SU-DHL-6 (cell line): ENCODE measurements around the gene MRPL51.

Experiments used
- CTCF ChIP-seq: fragments of 200-600 bp; sonication (generic); IDR thresholded peaks from one replicate; pipeline ENCODE4 v1.5.1; 2017; ENCODE audit warnings: antibody characterized with exemption, mild to moderate bottlenecking, low read length, moderate library complexity; ENCODE audit not compliant: insufficient read depth, poor library complexity, severe bottlenecking
- EZH2phosphoT487 ChIP-seq: fragments of 200-600 bp; sonication (generic), shearing (Covaris generic); conservative IDR thresholded peaks from 2 replicates; pipeline ENCODE4 v1.6.1; 2018; ENCODE audit warnings: mild to moderate bottlenecking, antibody characterized with exemption, low read length, moderate library complexity, mixed read lengths

GRCh38 chr12:6442836-6443235, 50.2 kb downstream of the MRPL51 start:
- TF ChIP-seq CTCF: no peak
- no peak for TF ChIP-seq EZH2phosphoT487
